GM12892 (cell line): ENCODE results near the gene TRPM5.

Experiments
- DNase-seq: peaks from one replicate; pipeline ENCODE4 v3.0.0; 2011; ENCODE audit not compliant: insufficient read length
- FAIRE-seq: peaks from 2 replicates; lab custom pipeline; 2011; peaks lifted over from hg19 to GRCh38; lab: Jason Lieb, UNC
- POLR2A ChIP-seq: IDR thresholded peaks from 2 replicates; pipeline ENCODE4 v1.6.1; 2011; ENCODE audit warnings: low read depth, low read length, control low read depth
- POLR2AphosphoS5 ChIP-seq: IDR thresholded peaks from 2 replicates; pipeline ENCODE4 v1.6.1; 2011; ENCODE audit warnings: low read depth, low read length, control low read depth
- TAF1 ChIP-seq: IDR thresholded peaks from 2 replicates; pipeline ENCODE4 v1.6.1; 2011; ENCODE audit warnings: low read depth, mild to moderate bottlenecking, control low read depth, low read length, borderline replicate concordance

TRPM5 gene

DNA sequence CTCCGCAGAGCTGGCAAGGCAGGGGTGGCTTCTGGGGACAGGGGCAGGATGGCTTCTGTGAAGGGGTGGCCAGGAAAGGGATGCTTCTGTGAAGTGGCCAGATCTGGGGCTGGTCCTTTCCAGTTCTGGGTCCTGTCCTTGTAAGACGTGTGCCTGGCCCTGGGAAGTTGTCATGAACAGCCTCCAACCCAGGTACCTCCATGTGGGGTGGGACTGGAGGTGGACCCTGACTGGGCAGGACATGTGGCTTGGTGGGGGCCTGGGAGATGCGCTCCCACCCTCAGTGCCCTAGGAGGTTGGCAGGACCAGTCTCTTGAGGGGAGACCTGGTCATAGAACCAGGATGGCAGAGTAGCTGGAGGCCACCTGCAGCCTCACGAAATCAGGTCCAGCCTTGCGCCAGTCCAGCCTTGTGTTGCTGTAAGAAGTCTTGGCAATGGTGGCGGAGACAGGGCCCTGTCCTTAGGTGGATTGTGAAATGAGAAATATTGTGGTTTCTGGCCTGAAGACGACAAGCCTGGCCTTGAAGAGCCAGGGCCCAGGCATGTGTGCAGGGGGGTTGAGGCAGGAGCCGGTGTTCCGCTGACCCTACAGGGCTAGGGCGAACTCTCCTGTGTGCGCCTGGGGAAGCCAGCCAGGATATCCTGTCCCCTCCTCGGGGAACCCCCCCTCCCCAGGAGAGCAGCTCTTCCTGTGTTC, 3.1 kb upstream of the TRPM5 start:
- TF ChIP-seq TAF1 (no peak), POLR2AphosphoS5 (no peak), POLR2A (no peak)
- DNase-seq (no peak), FAIRE-seq (no peak)

DNA sequence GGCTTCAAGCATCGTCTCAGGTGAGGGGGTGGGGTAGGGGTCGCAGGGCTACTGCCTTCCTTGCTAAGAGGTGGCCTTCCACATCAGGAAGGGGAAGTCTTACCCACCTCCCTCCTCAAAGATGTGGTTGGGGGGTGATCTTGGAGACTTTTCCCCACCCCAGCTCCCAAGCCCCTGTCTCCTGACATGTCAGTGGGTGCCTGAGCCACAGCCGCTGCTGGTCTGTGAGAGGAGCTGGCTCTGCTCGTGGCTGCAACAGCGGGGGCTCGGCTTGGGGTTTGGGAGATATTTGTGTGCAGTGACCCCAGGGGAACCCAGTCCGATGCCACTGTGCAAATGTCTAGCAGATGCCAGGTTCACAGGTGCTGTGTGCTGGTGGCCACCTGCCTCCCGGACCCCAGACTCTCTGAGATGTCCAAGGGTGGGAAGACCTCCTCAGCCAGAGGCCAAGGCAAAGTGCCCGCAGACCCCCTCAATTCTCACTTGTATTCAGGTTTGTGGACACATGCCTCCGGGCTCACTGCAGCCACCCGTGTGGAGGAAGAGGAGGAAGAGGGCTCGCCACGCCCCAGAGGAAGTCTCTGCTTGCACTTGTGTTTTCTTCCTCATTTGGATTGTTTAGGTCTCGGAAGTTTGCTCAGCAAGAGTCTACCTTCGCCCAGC, 2.4 kb upstream of the TRPM5 start:
- no peak for TF ChIP-seq POLR2AphosphoS5
- no peak for TF ChIP-seq TAF1
- TF ChIP-seq POLR2A, result no peak
- DNase-seq (no peak), FAIRE-seq (no peak)

DNA sequence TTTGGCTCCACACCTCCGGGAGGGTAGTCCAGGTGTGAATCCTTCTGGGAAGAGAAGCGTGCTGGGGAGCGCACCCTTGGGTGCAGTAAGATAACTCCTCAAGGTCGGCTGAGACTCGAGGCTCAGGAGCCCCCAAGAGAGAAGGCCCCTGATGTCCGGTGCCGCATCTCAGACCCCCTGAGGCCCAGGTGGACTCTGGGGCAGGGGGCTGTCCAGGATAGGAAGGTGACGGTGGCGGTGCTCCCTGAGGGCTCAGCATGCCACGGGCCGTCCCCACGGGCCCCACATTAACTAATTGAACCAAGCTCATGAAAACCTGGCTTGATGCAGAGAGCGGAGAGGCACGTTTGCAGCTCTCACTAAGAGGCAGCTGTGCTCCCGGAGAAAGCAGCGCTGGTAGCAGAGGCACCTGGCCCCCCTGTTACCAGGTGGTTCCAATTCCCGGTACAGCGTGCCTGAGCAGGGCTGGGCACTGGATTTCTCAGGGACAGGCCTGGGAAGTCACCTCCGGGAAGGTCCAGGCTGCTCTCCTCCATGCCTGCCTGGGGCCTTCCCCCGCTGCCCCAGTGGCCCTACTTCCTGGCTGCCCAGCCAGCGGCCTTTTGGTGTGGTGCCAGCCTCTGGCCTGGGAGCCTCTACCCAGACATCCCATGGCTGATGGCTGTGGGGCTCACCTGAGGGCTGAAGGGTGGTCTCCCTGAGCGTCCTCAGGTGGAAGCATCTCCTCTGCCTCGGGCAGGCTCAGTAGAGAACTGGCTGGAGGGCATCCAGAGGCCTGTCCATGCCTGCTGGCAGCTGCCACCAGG, 1.6 kb upstream of the TRPM5 start:
- FAIRE-seq (no peak), DNase-seq (no peak)
- TF ChIP-seq TAF1, result no peak
- no peak for TF ChIP-seq POLR2AphosphoS5
- TF ChIP-seq POLR2A, result no peak

DNA sequence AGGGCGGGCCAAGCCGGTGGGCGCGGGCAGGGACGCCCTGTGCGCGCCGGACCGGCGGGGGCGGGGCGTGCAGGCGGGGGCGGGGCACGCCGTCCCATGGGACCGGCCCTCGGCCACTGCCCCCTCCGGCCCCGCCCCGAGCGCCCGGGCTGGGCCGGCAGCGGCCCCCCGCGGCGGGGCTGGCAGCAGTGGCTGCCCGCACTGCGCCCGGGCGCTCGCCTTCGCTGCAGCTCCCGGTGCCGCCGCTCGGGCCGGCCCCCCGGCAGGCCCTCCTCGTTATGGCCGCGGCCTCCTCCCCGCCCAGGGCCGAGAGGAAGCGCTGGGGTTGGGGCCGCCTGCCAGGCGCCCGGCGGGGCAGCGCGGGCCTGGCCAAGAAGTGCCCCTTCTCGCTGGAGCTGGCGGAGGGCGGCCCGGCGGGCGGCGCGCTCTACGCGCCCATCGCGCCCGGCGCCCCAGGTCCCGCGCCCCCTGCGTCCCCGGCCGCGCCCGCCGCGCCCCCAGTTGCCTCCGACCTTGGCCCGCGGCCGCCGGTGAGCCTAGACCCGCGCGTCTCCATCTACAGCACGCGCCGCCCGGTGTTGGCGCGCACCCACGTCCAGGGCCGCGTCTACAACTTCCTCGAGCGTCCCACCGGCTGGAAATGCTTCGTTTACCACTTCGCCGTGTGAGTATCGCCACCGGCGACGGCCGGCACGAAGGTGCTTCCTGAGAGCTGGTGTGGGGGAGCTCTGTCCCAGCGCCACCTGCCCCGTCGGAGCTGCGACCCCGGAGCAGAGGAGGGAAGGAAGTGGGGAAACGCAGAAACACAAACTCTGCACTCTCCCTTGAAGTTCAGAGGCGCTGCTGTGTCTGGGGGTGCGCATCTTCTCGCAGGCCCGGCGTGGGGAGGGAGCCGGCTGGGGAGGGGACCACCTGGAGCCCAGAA, 769 bp upstream of the TRPM5 start, which contains the start of gene KCNQ1:
Gene KCNQ1 (plus strand): TSS at position 188 of the 925 bp plus-strand sequence. CDS start 91 bp downstream, at position 279.
- FAIRE-seq (no peak), DNase-seq (no peak)
- TF ChIP-seq POLR2AphosphoS5 (no peak), POLR2A (no peak), TAF1 (no peak)

DNA sequence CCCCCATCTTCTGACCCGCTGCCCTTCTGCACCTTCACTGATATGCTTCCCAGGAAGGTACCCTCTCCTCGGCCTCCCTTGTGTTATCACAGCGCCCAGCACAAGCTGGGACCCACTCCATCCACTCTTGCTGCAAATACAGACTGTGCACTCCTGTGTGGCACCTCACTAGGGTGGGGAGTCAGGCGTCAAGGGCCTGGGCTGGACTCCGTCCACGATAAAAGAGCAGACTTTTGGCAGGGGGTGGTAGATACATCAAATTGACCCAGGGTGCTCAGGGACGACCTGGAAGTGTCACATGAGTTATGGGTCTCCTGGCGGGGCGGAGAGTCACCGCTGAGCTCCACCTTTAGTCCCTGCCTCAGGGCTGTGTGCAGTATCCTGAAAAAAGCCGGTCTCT, 908 bp downstream of the TRPM5 start:
- FAIRE-seq (no peak), DNase-seq (no peak)
- no peak for TF ChIP-seq POLR2AphosphoS5
- TF ChIP-seq TAF1, result no peak
- no peak for TF ChIP-seq POLR2A

DNA sequence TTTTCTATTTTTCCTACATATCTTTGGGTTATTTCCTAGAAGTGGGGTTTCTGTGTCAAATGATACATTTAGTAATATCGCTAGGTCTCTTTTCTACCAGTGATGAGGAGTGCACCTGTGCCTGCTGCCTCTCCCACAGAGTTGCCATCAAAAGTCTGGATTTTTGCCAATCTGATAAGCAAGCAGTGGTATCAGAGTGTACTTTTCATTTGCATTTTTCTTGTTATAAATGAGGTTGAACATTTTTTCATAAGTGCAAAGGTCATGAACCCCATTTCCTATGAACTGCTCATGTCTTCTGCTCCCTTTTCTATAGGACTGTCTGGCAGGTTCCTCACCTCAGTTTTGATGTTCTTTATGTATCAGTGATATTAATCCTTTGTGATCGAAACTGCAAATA, 1.7 kb downstream of the TRPM5 start:
- TF ChIP-seq POLR2A (no peak), TAF1 (no peak), POLR2AphosphoS5 (no peak)
- FAIRE-seq (no peak), DNase-seq (no peak)

DNA sequence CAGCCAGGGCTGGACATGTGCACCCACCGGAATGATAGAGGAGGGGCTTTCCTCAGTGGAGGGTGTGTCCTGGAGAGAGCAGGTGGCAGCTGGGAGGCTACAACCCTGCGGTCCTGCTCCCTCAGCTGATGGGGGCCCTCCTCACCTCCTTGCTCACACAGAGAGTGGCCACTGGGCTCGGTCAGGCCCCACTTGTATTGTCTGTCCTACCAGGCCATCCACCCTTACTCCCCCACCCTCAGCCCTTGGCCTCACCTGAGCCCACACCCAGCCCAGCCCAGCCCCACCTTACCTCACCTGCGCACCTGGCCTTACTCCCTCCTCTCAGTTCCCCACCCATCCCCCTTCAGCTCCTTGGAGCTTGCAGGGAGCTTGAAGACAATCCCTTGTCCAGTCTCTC, 3.1 kb downstream of the TRPM5 start:
- TF ChIP-seq POLR2AphosphoS5 (no peak), TAF1 (no peak), POLR2A (no peak)
- DNase-seq (no peak), FAIRE-seq (no peak)

DNA sequence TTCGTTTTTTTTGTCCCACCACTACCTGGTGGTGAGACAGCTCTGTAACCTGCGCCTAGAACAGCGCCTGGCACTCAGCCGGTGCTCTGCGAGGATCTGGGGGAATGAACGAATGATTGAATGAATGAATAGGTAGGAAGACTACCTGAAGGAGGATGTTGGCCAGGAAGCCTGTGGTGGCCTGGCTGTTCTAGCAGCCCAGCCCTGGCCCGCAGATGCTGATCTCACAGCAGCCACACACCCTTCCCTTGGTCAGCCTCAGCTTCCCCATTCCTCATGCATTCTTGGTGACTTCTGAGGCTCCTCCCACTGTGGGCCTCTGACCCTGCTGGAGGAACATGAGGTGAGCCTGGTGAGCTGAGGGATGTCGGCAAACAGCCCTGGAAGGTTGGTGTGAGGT, 3.7 kb downstream of the TRPM5 start:
- FAIRE-seq (no peak), DNase-seq (no peak)
- TF ChIP-seq POLR2AphosphoS5, result no peak
- no peak for TF ChIP-seq POLR2A
- TF ChIP-seq TAF1, result no peak

DNA sequence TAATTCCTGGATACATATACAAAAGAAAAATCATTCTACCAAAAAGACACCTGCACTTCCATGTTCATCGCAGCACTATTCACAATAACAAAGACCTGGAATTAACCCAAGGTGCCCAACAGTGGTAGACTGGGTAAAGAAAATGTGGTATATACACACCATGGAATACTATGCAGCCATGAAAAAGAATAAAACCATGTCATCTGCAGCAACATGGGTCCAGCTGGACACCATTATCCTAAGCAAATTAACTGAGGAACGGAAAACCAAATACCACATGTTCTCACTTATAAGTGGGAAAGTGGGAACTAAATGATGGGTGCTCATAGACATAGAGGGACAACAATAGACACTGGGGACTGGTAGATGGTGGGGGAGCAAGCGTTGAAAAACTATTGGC, 4.5 kb downstream of the TRPM5 start:
- TF ChIP-seq POLR2AphosphoS5 (no peak), TAF1 (no peak), POLR2A (no peak)
- no peak for DNase-seq
- FAIRE-seq, result no peak

DNA sequence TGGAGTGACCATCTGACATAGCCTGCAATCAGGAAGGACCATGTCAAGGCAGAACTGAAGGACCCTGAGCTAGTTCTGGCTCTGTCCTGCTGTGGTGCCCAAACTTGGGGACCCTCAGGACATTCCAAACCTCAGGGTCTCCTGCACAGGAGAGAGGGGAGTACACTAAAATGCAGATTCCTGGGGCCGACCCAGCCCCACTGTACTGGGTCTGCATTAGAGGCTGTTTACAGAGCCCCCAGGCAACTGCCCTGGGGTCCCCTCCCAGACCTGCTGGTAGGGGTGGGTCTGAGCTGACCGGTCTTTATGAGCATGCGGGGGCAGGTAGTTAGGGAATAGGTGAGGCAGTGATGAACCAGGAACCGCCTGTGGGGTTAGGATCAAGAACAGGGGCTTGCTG, 6.8 kb downstream of the TRPM5 start:
- no peak for FAIRE-seq
- no peak for TF ChIP-seq TAF1
- no peak for TF ChIP-seq POLR2AphosphoS5
- no peak for TF ChIP-seq POLR2A
- no peak for DNase-seq

DNA sequence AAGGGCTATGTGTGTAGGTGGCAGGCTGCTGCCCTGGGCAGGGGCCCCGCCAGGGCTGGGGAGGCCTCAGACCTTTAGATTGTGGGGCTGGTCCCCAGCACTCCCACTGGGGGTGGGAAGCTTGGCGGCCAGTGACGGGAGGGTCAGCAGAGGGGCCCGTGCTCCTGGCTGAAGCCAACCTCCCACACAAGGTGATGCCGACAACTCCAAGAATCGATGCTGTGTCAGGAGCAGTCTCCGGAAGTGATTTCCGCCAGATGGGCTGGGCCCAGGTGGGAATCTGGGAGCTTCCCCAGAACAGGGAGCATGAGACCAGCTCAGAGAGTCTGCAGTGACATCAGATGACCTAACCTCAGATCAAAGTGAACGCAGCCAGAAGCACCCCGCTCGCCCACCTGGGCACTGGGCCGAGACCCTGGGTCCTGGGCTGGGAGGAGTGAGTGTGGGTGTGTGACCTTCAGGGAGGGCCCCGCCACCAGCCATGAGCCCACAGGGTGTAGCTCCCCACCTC, 7.7 kb downstream of the TRPM5 start:
- FAIRE-seq (no peak), DNase-seq (no peak)
- TF ChIP-seq TAF1 (no peak), POLR2AphosphoS5 (no peak), POLR2A (no peak)
